Measurements from ENCODE around the gene PTPRA. TPM values are rescaled to one million over a fixed set of nuclear protein-coding genes. Genes with fewer than 3 reads are reported as not detected.
"Not testable (repeated sequence)": the region's sequence is repeated elsewhere in the genome, so short reads cannot be mapped to it uniquely, and the experiment has no call there.

PTPRA gene
- total RNA-seq, 1 donor from 2014 or later, result 43.6 TPM

DNA sequence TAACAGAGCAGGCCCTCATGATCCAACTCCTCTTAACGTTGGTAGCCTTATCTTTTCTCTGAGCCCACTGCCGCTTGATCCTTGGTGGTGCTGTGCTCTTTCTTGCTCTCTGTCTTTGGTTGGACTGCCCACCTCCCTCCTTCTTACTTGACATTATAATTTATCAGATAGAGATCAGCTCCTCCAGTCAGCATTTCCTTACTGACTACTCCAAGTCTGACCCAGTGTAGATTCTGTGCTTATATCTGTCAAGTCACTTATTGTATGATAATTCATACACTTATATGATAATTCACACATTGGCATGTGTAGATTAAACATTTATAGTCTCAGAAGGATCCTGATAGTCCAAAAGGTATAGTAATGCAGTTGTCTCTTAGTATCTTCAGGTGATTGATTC, 18.1 kb downstream of the PTPRA start:
- no peak for TF ChIP-seq CTCF (IDR thresholded peaks at IDR 0.05)

GRCh38 chr20:2892376-2892775, 19.1 kb downstream of the PTPRA start:
- ChIA-PET CTCF (no interaction called here), POLR2A (no interaction called here)

More for the DNA sequence above, 18.1 kb downstream of the PTPRA start:
- no peaks in the 10 kb centered on the region for H3K27me3 Mint-ChIP-seq
- H3K4me3 Mint-ChIP-seq, result no peak overlapping the region
- ATAC-seq (ENCODE audit: low read depth), result no peak
- H3K4me1 Mint-ChIP-seq, result peaks cover 42% of the 10 kb centered on the region
- intact Hi-C loops (cut with micrococcal nuclease), result no loop called here
- DNase-seq, result no peak
- CTCF ChIA-PET, result no interaction called here
- H3K36me3 Mint-ChIP-seq (ENCODE audit: low read depth), result peaks cover 17% of the 10 kb centered on the region
- no peaks in the 10 kb centered on the region for H3K9me3 Mint-ChIP-seq
- POLR2A ChIA-PET, result no interaction called here
- no peak overlapping the region for H3K27ac Mint-ChIP-seq

DNA sequence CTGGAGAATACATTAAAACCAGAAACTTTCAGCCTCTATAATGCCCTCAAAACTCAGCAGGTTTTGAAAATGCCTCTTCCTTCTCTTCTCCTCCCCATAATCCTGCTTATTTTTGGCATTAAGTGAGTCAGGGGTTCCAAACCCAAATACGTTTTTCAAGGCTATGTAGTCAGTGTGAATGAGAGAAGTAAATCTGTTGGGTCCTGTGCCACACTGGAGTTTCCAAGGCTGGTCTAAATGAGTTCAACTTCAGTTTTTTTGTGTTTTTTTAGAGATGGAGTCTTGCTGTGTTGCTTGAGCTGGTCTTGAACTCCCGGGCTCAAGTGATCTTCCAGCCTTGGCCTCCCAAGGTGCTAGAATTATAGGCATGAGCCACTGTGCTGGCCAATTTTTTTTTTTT, 20.9 kb downstream of the PTPRA start:
- Mint-ChIP-seq H3K36me3 (ENCODE audit: low read depth) (peaks cover 24% of the 10 kb centered on the region), H3K4me3 (no peak overlapping the region), H3K27ac (no peak overlapping the region), H3K27me3 (no peaks in the 10 kb centered on the region), H3K9me3 (no peaks in the 10 kb centered on the region), H3K4me1 (peaks cover 35% of the 10 kb centered on the region)
- ChIA-PET CTCF (no interaction called here), POLR2A (no interaction called here)
- DNase-seq (no peak), ATAC-seq (ENCODE audit: low read depth) (no peak)
- TF ChIP-seq CTCF (IDR thresholded peaks at IDR 0.05), result no peak
- intact Hi-C loops (cut with micrococcal nuclease), result no loop called here

More at GRCh38 chr20:2892376-2892775, 19.1 kb downstream of the PTPRA start:
- ATAC-seq (ENCODE audit: low read depth) (no peak), DNase-seq (no peak)
- TF ChIP-seq CTCF (IDR thresholded peaks at IDR 0.05), result no peak
- no peak overlapping the region for H3K27ac Mint-ChIP-seq
- no peaks in the 10 kb centered on the region for H3K9me3 Mint-ChIP-seq
- H3K4me1 Mint-ChIP-seq, result peaks cover 41% of the 10 kb centered on the region
- H3K27me3 Mint-ChIP-seq, result no peaks in the 10 kb centered on the region
- H3K4me3 Mint-ChIP-seq, result no peak overlapping the region
- intact Hi-C loops (cut with micrococcal nuclease), result no loop called here
- H3K36me3 Mint-ChIP-seq (ENCODE audit: low read depth), result peaks cover 24% of the 10 kb centered on the region

- H3K27me3 Mint-ChIP-seq; CTCF ChIA-PET; DNase-seq; POLR2A ChIA-PET; intact Hi-C loops (cut with micrococcal nuclease); H3K27ac Mint-ChIP-seq; H3K4me3 Mint-ChIP-seq; ATAC-seq (ENCODE audit: low read depth); H3K9me3 Mint-ChIP-seq: not testable (repeated sequence)
- Mint-ChIP-seq H3K36me3 (ENCODE audit: low read depth) (peaks cover 24% of the 10 kb centered on the region), H3K4me1 (peaks cover 41% of the 10 kb centered on the region)
Observed at GRCh38 chr20:2895154-2895553, 21.9 kb downstream of the PTPRA start.

- peaks cover 16% of the 10 kb centered on the region for H3K36me3 Mint-ChIP-seq (ENCODE audit: low read depth)
- DNase-seq, result no peak
- no peak overlapping the region for H3K4me3 Mint-ChIP-seq
- intact Hi-C loops (cut with micrococcal nuclease), result no loop called here
- no peaks in the 10 kb centered on the region for H3K9me3 Mint-ChIP-seq
- no peak overlapping the region for H3K27ac Mint-ChIP-seq
- H3K4me1 Mint-ChIP-seq, result peaks cover 39% of the 10 kb centered on the region
- CTCF ChIA-PET, result no interaction called here
- ATAC-seq (ENCODE audit: low read depth), result peak; percentile 28
- POLR2A ChIA-PET, result no interaction called here
- H3K27me3 Mint-ChIP-seq, result no peaks in the 10 kb centered on the region
- TF ChIP-seq CTCF (IDR thresholded peaks at IDR 0.05), result no peak
Observed at GRCh38 chr20:2899243-2899642, 26.0 kb downstream of the PTPRA start.

Data from activated B cell treated with CpG ODN at 0.5 μM for 24 hours (primary cell).